Suprapubic skin (tissue), 4 donors: ENCODE data around the gene SLC1A3. TPM values are rescaled to one million over a fixed set of nuclear protein-coding genes. Genes with fewer than 3 reads are reported as not detected.

Experiments used
- DNase-seq, 2 donors: peaks; one replicate each; pipeline ENCODE4 v3.0.0-alpha.2; 2019; ENCODE audit warnings: low spot score in 2 of 2
- H3K27ac ChIP-seq: fragments of 200-600 bp; sonication (generic); one replicate; pipeline ENCODE4 v1.5.1; 2019
- H3K27me3 ChIP-seq: fragments of 200-600 bp; sonication (generic); one replicate; pipeline ENCODE4 v1.5.1; 2019
- H3K36me3 ChIP-seq: fragments of 200-600 bp; sonication (generic); one replicate; pipeline ENCODE4 v1.5.1; 2019
- H3K4me1 ChIP-seq: fragments of 200-600 bp; sonication (generic); one replicate; pipeline ENCODE4 v1.5.1; 2019
- H3K4me3 ChIP-seq: fragments of 200-600 bp; sonication (generic); one replicate; pipeline ENCODE4 v1.5.1; 2019; ENCODE audit warnings: mild to moderate bottlenecking
- H3K9me3 ChIP-seq: fragments of 200-600 bp; sonication (generic); one replicate; pipeline ENCODE4 v1.5.1; 2019
- EP300 ChIP-seq: sonication (generic); formaldehyde crosslinking; IDR thresholded peaks from one replicate; pipeline ENCODE4 v1.6.1; 2017; ENCODE audit warnings: antibody characterized with exemption
- POLR2A ChIP-seq, 2 donors: fragments of 450-650 bp; IDR thresholded peaks; one replicate each; pipeline ENCODE4 v1.6.1; 2017; ENCODE audit warnings: antibody characterized with exemption in 2 of 2, mild to moderate bottlenecking in 2 of 2, moderate library complexity in 2 of 2
- POLR2AphosphoS5 ChIP-seq, 3 donors: sonication (generic); formaldehyde crosslinking; IDR thresholded peaks; one replicate each; pipeline ENCODE4 v1.6.1; 2017; ENCODE audit warnings: antibody characterized with exemption in 3 of 3
- WGBS: methylation state at CpG from one replicate; pipeline ENCODE4 v1.1.5; 2018; 5-methylcytosine and 5-hydroxymethylcytosine counted together
- total RNA-seq, 4 donors: library from RNA; depleted of rRNA; stranded (reverse); fragments of >200 nt; gene quantifications; one replicate each; pipeline ENCODE4 v1.1.0, GENCODE V29; 2016
- TF ChIP-seq, protein P1 (sequence below), 2 donors: fragments of 200-600 bp in 1 of 2; fragments of 450-650 bp in 1 of 2; sonication (generic) in 1 of 2; IDR thresholded peaks; one replicate each; pipeline ENCODE4 v1.5.1; 2016 to 2019; ENCODE audit warnings: antibody characterized with exemption in 2 of 2, mild to moderate bottlenecking in 1 of 2, moderate library complexity in 1 of 2

The SLC1A3 gene
- total RNA-seq, 4 donors from 2014 or later, result 19.8 to 34.2 (median 25.3) TPM

DNA sequence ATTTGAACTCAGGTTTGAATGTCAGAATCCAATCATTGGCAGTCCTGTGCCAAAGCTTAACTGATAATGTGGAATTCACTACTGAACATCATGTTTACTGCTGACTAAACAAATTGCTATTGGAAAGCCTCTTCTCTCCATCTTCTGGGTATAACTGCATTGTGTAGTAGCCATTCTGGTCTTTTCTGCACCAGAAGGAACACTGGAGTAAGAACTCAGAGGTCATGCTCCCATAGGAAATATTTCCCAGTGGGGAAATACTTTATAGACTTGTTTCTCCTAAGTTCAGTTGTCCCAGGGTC is 25.9 kb downstream of the SLC1A3 start:
- H3K27ac ChIP-seq, result no peak overlapping the region
- TF ChIP-seq POLR2AphosphoS5 (IDR thresholded peaks at IDR 0.05) (no peak), EP300 (no peak), POLR2A (IDR thresholded peaks at IDR 0.05) (no peak)
- TF ChIP-seq, protein P1, sequence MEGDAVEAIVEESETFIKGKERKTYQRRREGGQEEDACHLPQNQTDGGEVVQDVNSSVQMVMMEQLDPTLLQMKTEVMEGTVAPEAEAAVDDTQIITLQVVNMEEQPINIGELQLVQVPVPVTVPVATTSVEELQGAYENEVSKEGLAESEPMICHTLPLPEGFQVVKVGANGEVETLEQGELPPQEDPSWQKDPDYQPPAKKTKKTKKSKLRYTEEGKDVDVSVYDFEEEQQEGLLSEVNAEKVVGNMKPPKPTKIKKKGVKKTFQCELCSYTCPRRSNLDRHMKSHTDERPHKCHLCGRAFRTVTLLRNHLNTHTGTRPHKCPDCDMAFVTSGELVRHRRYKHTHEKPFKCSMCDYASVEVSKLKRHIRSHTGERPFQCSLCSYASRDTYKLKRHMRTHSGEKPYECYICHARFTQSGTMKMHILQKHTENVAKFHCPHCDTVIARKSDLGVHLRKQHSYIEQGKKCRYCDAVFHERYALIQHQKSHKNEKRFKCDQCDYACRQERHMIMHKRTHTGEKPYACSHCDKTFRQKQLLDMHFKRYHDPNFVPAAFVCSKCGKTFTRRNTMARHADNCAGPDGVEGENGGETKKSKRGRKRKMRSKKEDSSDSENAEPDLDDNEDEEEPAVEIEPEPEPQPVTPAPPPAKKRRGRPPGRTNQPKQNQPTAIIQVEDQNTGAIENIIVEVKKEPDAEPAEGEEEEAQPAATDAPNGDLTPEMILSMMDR (IDR thresholded peaks at IDR 0.05), result no peak
- H3K4me3 ChIP-seq, result no peak overlapping the region

DNA sequence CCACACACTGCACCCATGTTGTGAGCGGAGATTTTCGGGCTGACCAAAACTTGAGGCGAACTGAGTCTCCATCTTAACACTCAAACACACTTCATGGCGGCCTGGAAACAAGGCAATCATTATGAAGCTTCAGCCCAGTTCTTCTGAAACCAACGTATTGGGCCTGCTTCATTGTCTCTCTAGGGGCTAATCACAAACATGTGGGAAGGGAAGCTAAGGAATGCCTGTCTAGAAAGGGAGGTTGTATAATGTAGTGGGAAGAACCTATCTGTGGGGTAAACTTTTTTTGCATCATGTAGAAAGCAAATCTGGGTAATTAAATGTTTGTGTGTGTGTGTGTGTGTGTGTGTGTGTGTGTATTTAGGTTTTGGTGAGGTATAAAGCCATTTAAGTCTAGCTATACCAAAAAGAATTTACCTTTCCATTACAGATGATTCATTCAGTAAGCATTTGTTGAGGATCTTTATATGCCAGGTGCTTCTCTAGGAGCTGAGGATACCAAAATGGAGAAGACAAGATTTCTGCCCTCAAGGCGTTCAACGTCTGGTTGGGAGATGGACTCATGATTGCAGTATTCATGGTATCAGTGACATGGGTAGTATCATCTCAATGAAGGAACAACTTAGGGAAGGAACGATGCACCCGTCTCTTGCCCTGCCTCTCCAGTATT is 29.4 kb downstream of the SLC1A3 start:
- Histone ChIP-seq H3K36me3 (no peaks in the 10 kb centered on the region), H3K4me3 (no peak overlapping the region), H3K27ac (no peak overlapping the region), H3K4me1 (peaks cover 8% of the 10 kb centered on the region), H3K9me3 (no peaks in the 10 kb centered on the region), H3K27me3 (no peaks in the 10 kb centered on the region)
- DNase-seq, result no peak
- WGBS, result 90% methylated on average over 9 of the region's 9 CpGs
- TF ChIP-seq EP300 (no peak), POLR2AphosphoS5 (IDR thresholded peaks at IDR 0.05) (no peak), POLR2A (IDR thresholded peaks at IDR 0.05) (no peak)
- TF ChIP-seq, protein P1 (IDR thresholded peaks at IDR 0.05), result no peak

More for the DNA sequence above, 25.9 kb downstream of the SLC1A3 start:
- no peak for DNase-seq
- H3K27me3 ChIP-seq, result no peaks in the 10 kb centered on the region
- no peaks in the 10 kb centered on the region for H3K9me3 ChIP-seq
- peaks cover 14% of the 10 kb centered on the region for H3K4me1 ChIP-seq
- no peaks in the 10 kb centered on the region for H3K36me3 ChIP-seq

DNA sequence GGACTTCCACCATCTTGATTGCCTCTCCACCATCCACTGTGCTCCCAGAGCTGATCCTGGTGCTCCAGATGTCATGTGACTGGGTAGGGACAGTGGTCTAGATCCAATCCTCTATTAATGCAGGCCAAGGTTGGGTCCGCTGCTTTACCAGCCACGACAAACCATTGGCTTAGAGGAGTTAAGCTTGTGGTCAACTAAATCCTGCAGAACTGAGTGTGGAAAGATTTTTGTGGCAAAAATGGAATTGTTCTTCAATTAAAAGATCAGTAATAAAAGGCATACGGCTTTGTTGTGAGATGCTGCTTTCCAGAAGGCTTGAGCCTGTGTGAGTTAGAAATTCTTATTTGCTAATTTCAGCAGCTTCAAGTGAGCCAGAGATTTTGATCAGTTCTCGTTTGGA is 30.7 kb downstream of the SLC1A3 start:
- DNase-seq, result no peak
- H3K27ac ChIP-seq, result no peak overlapping the region
- no peak overlapping the region for H3K4me3 ChIP-seq
- H3K36me3 ChIP-seq, result no peaks in the 10 kb centered on the region
- WGBS, result 88% methylated on average over 4 of the region's 4 CpGs
- H3K27me3 ChIP-seq, result no peaks in the 10 kb centered on the region
- no peaks in the 10 kb centered on the region for H3K9me3 ChIP-seq
- no peaks in the 10 kb centered on the region for H3K4me1 ChIP-seq
- TF ChIP-seq EP300 (no peak), POLR2A (IDR thresholded peaks at IDR 0.05) (no peak), POLR2AphosphoS5 (IDR thresholded peaks at IDR 0.05) (no peak)
- TF ChIP-seq, protein P1 (IDR thresholded peaks at IDR 0.05), result no peak

DNA sequence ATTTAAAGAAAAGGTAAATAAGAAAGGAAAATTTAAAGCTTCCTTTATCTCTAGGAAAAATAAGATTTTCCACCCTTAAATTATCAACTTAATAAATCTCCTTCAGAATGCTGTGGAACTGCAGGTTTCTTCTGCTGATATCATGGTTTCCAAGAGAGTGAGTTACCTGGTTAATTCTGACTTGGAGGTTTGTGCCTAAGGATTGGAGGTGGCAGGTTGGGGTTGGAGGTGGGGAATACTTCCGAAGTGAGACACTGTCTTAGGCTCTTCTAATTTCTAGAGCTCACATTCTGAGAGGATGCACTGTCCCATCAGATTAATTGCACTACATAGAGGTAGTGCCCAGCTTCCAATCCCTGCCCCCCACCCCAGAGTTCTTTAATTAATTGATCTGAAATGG is 31.1 kb downstream of the SLC1A3 start:
- Histone ChIP-seq H3K27ac (no peak overlapping the region), H3K4me1 (no peaks in the 10 kb centered on the region), H3K36me3 (no peaks in the 10 kb centered on the region), H3K27me3 (no peaks in the 10 kb centered on the region), H3K4me3 (no peak overlapping the region), H3K9me3 (no peaks in the 10 kb centered on the region)
- TF ChIP-seq POLR2AphosphoS5 (IDR thresholded peaks at IDR 0.05), result no peak
- TF ChIP-seq, protein P1 (IDR thresholded peaks at IDR 0.05), result no peak
- no peak for TF ChIP-seq EP300
- TF ChIP-seq POLR2A (IDR thresholded peaks at IDR 0.05), result no peak
- 93% methylated on average over 1 of the region's 1 CpG for WGBS
- DNase-seq, result no peak

DNA sequence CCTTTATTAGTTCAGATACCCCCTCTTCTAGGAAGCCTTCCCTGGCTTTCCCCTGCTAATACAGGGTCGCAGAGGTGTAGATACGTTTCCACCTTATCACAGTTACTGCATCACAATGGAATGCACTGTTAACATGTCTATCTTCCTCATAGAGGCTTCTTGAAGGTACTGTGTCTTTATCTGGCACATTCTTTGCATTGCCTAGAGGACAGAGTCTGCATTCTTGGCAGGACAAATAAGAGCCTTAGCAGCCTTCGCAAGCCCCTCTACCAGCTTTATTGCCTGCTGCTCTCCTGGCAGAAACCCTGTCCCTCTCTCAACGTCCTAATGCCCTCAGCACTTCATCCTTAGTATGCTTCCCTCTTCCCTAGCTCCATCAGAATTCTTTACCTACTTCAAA is 31.6 kb downstream of the SLC1A3 start:
- Histone ChIP-seq H3K4me1 (no peaks in the 10 kb centered on the region), H3K27me3 (no peaks in the 10 kb centered on the region), H3K36me3 (no peaks in the 10 kb centered on the region), H3K9me3 (no peaks in the 10 kb centered on the region), H3K4me3 (no peak overlapping the region), H3K27ac (no peak overlapping the region)
- no peak for DNase-seq
- 70% methylated on average over 4 of the region's 4 CpGs for WGBS
- no peak for TF ChIP-seq EP300

DNA sequence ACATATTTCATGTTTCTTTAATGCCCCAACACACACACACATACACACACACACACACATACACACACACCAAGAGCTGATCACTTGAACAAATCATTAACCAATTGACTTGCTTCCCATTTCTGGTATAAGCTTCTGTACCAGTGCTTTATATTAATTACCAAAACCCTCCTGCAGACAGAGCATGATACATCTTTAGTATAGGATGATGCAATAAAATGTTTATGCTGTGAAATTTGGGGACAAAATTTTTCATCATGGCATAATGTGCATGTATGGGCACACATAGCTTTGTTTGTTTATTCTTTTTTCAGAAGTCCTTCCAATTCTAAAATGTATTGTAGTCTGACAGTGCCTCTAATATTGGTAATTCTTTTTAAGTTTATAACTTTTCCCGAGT is 34.5 kb downstream of the SLC1A3 start:
- TF ChIP-seq, protein P1 (IDR thresholded peaks at IDR 0.05), result no peak
- TF ChIP-seq POLR2A (IDR thresholded peaks at IDR 0.05), result no peak
- no peak for TF ChIP-seq POLR2AphosphoS5 (IDR thresholded peaks at IDR 0.05)
- TF ChIP-seq EP300, result no peak
- H3K27ac ChIP-seq, result no peak overlapping the region
- H3K27me3 ChIP-seq, result no peaks in the 10 kb centered on the region
- DNase-seq, result no peak
- H3K4me1 ChIP-seq, result no peaks in the 10 kb centered on the region
- no peak overlapping the region for H3K4me3 ChIP-seq
- H3K9me3 ChIP-seq, result no peaks in the 10 kb centered on the region
- 67% methylated on average over 1 of the region's 1 CpG for WGBS
- no peaks in the 10 kb centered on the region for H3K36me3 ChIP-seq
